Right atrium auricular region (tissue), 2 donors: ENCODE data around the gene TRIO. TPM values are rescaled to one million over a fixed set of nuclear protein-coding genes. Genes with fewer than 3 reads are reported as not detected.

Experiments used
- DNase-seq: peaks from one replicate; pipeline ENCODE4 v3.0.0-alpha.2; 2019; ENCODE audit warnings: low spot score
- H3K27ac ChIP-seq, 2 donors: fragments of 200-600 bp; sonication (generic); 1 replicate in 1 of 2; 2 replicates in 1 of 2; pipeline ENCODE4 v1.5.1; 2016 to 2019
- H3K27me3 ChIP-seq, 2 donors: fragments of 200-600 bp; sonication (generic); one replicate each; pipeline versions ENCODE4 v1.5.1 to v1.6.0; 2017 to 2019
- H3K36me3 ChIP-seq: fragments of 200-600 bp; sonication (generic); one replicate; pipeline ENCODE4 v1.5.1; 2016
- H3K4me1 ChIP-seq, 2 donors: fragments of 200-600 bp; sonication (generic); one replicate each; pipeline versions ENCODE4 v1.5.1 to v1.6.0; 2017 to 2019
- H3K4me3 ChIP-seq, 2 donors: fragments of 200-600 bp; sonication (generic); 1 replicate in 1 of 2; 2 replicates in 1 of 2; pipeline ENCODE4 v1.5.1; 2017 to 2019; ENCODE audit warnings: mild to moderate bottlenecking in 1 of 2, moderate library complexity in 1 of 2
- H3K9me3 ChIP-seq, 2 donors: fragments of 200-600 bp; sonication (generic); one replicate each; pipeline ENCODE4 v1.5.1; 2019
- CTCF ChIP-seq, 2 donors: fragments of 200-600 bp; sonication (generic); IDR thresholded peaks; one replicate each; pipeline ENCODE4 v1.5.1; 2019; ENCODE audit warnings: antibody characterized with exemption in 2 of 2
- total RNA-seq, 2 donors: library from RNA; depleted of rRNA; stranded (reverse); fragments of >200 nt; gene quantifications; one replicate each; pipeline ENCODE4 v1.1.0, GENCODE V29; 2016

The TRIO gene
- total RNA-seq, 2 donors from 2014 or later, result 51.6 to 67.0 TPM

GRCh38 chr5:14123974-14124482 lies 19.1 kb upstream of the TRIO start:
- Histone ChIP-seq H3K9me3 (no peaks in the 10 kb centered on the region), H3K27ac (no peak overlapping the region), H3K27me3 (no peaks in the 10 kb centered on the region), H3K4me3 (no peak overlapping the region), H3K4me1 (peaks cover 0 to 2% of the 10 kb centered on the region in 2 donors), H3K36me3 (no peaks in the 10 kb centered on the region)
- no peak for TF ChIP-seq CTCF (IDR thresholded peaks at IDR 0.05)
- no peak for DNase-seq

GRCh38 chr5:14125262-14125661 lies 17.9 kb upstream of the TRIO start:
- Histone ChIP-seq H3K4me3 (no peak overlapping the region), H3K27me3 (no peaks in the 10 kb centered on the region), H3K27ac (no peak overlapping the region), H3K36me3 (no peaks in the 10 kb centered on the region), H3K4me1 (no peaks in the 10 kb centered on the region), H3K9me3 (no peaks in the 10 kb centered on the region)
- TF ChIP-seq CTCF (IDR thresholded peaks at IDR 0.05), result no peak
- no peak for DNase-seq

- TF ChIP-seq CTCF (IDR thresholded peaks at IDR 0.05), result no peak
- H3K27me3 ChIP-seq, result no peaks in the 10 kb centered on the region
- no peaks in the 10 kb centered on the region for H3K36me3 ChIP-seq
- H3K4me3 ChIP-seq, result no peak overlapping the region
- no peak for DNase-seq
- peaks cover 0 to 10% of the 10 kb centered on the region in 2 donors for H3K4me1 ChIP-seq
- H3K9me3 ChIP-seq, result no peaks in the 10 kb centered on the region
- H3K27ac ChIP-seq, result no peak overlapping the region
These were observed 15.6 kb upstream of the TRIO start for GRCh38 chr5:14127587-14127986.

GRCh38 chr5:14128079-14128478 lies 15.1 kb upstream of the TRIO start:
- Histone ChIP-seq H3K9me3 (no peaks in the 10 kb centered on the region), H3K27me3 (no peaks in the 10 kb centered on the region), H3K36me3 (no peaks in the 10 kb centered on the region), H3K4me1 (peaks cover 0 to 14% of the 10 kb centered on the region in 2 donors), H3K27ac (no peak overlapping the region), H3K4me3 (no peak overlapping the region)
- no peak for DNase-seq
- no peak for TF ChIP-seq CTCF (IDR thresholded peaks at IDR 0.05)

- H3K4me3 ChIP-seq, result no peak overlapping the region
- no peak overlapping the region for H3K27ac ChIP-seq
- no peaks in the 10 kb centered on the region for H3K36me3 ChIP-seq
- DNase-seq, result no peak
- H3K27me3 ChIP-seq, result no peaks in the 10 kb centered on the region
- peaks cover 0 to 14% of the 10 kb centered on the region in 2 donors for H3K4me1 ChIP-seq
- H3K9me3 ChIP-seq, result no peaks in the 10 kb centered on the region
- TF ChIP-seq CTCF (IDR thresholded peaks at IDR 0.05), result no peak
These were observed 14.0 kb upstream of the TRIO start for GRCh38 chr5:14129123-14129522.

GRCh38 chr5:14131855-14132503 lies 11.2 kb upstream of the TRIO start:
- Histone ChIP-seq H3K36me3 (no peaks in the 10 kb centered on the region), H3K4me3 (no peak overlapping the region), H3K27ac (no peak overlapping the region), H3K4me1 (peaks cover 0 to 14% of the 10 kb centered on the region in 2 donors), H3K9me3 (no peaks in the 10 kb centered on the region), H3K27me3 (no peaks in the 10 kb centered on the region)
- TF ChIP-seq CTCF (IDR thresholded peaks at IDR 0.05), result no peak
- DNase-seq, result no peak
